K562 (cell line): ENCODE data around the gene TSR3. TPM values are rescaled to one million over a fixed set of nuclear protein-coding genes. Genes with fewer than 3 reads are reported as not detected.

Experiments
- ATAC-seq: fragments of 200-7000 bp; cut with Tn5 transposase; 3 replicates; pipeline ENCODE4 v1.9.1; 2020; ENCODE audit warnings: moderate library complexity
- BruUV-seq: library from RNA; stranded (reverse); fragments of 400-500 nt; replicated peaks from 2 replicates; lab custom pipeline; 2021; lab: Mats Ljungman, UMichigan
- CTCF ChIA-PET: fragments of 300-600 bp; formaldehyde crosslinking; extraction: SDS; loops from one replicate; lab custom pipeline; 2021; ENCODE audit warnings: low intra/inter-chr PET ratio; lab: Yijun Ruan, JAX
- POLR2A ChIA-PET: fragments of 300-600, 350-650 bp; sonication (Branson Sonifier 250); formaldehyde crosslinking; extraction: SDS; loops from one replicate; lab custom pipeline; 2021; ENCODE audit warnings: antibody characterized with exemption, inconsistent platforms; lab: Yijun Ruan, JAX
- DNase-seq, 4 experiments: peaks; one replicate each; pipeline versions ENCODE4 v3.0.0 to v3.0.0-alpha.2; 2011 to 2018; ENCODE audit warnings: low spot score in 3 of 4, mixed read lengths in 3 of 4; ENCODE audit errors: extremely low read depth in 1 of 4
- FAIRE-seq: peaks from 2 replicates; lab custom pipeline; 2011; peaks lifted over from hg19 to GRCh38; lab: Jason Lieb, UNC
- H2AFZ ChIP-seq: 2 replicates; pipeline ENCODE4 v1.6.0; 2011; ENCODE audit warnings: low read depth, low read length, control low read depth, inconsistent platforms
- H3K27ac ChIP-seq: fragments of 200-600 bp; 3 replicates; pipeline ENCODE4 v1.8.0; 2011; ENCODE audit warnings: low read depth, mild to moderate bottlenecking, control low read depth, inconsistent platforms, low read length, moderate library complexity, mixed read lengths; ENCODE audit errors: extremely low read depth
- H3K27me3 ChIP-seq, 2 experiments: fragments of 300-600 bp in 1 of 2; 2 replicates in 1 of 2; 3 replicates in 1 of 2; pipeline versions ENCODE4 v1.6.0 to v1.8.0; 2011; ENCODE audit warnings: inconsistent platforms in 2 of 2, low read length in 2 of 2, mild to moderate bottlenecking in 1 of 2, mixed read lengths in 1 of 2, moderate library complexity in 1 of 2; ENCODE audit not compliant: control insufficient read depth in 2 of 2, insufficient read depth in 2 of 2
- H3K36me3 ChIP-seq: fragments of 300-600 bp; 3 replicates; pipeline ENCODE4 v1.8.0; 2011; ENCODE audit warnings: mild to moderate bottlenecking, low read length, inconsistent platforms; ENCODE audit not compliant: control insufficient read depth, insufficient read depth
- H3K4me1 ChIP-seq, 2 experiments: fragments of 200-600 bp in 1 of 2; replicated peaks in 1 of 2; 2 replicates in 1 of 2; 3 replicates in 1 of 2; pipeline versions ENCODE4 v1.5.1 to v1.8.0; 2011; ENCODE audit warnings: inconsistent platforms in 2 of 2, low read length in 2 of 2, mild to moderate bottlenecking in 1 of 2, mixed read lengths in 1 of 2, moderate library complexity in 1 of 2; ENCODE audit not compliant: control insufficient read depth in 2 of 2, insufficient read depth in 2 of 2
- H3K4me2 ChIP-seq: 2 replicates; pipeline ENCODE4 v1.6.1; 2011; ENCODE audit warnings: low read length, control low read depth, inconsistent platforms, mixed read lengths; ENCODE audit not compliant: insufficient read depth
- H3K4me3 ChIP-seq: fragments of 200-600 bp; sonication (generic), shearing (Covaris generic); 2 replicates; pipeline ENCODE4 v1.5.1; 2016; ENCODE audit warnings: control low read depth, inconsistent platforms
- H3K79me2 ChIP-seq: fragments of 200-600 bp; 3 replicates; pipeline ENCODE4 v1.8.0; 2011; ENCODE audit warnings: low read length, inconsistent platforms; ENCODE audit not compliant: control insufficient read depth, insufficient read depth
- H3K9ac ChIP-seq, 2 experiments: 2 replicates each; pipeline versions ENCODE4 v1.6.0 to v1.6.1; 2011; ENCODE audit warnings: low read depth in 2 of 2, low read length in 2 of 2, control low read depth in 1 of 2, inconsistent platforms in 1 of 2, mild to moderate bottlenecking in 1 of 2, mixed read lengths in 1 of 2; ENCODE audit not compliant: insufficient read depth in 1 of 2
- H3K9me1 ChIP-seq: one replicate; pipeline ENCODE4 v1.6.0; 2011; ENCODE audit warnings: inconsistent platforms, mild to moderate bottlenecking, low read length, moderate library complexity; ENCODE audit not compliant: control insufficient read depth, insufficient read depth
- H3K9me3 ChIP-seq: replicated peaks from 2 replicates; pipeline ENCODE4 v1.5.1; 2011; ENCODE audit warnings: low read depth, low read length, inconsistent platforms; ENCODE audit not compliant: control insufficient read depth, insufficient read depth
- H4K20me1 ChIP-seq: replicated peaks from 2 replicates; pipeline ENCODE4 v1.6.1; 2011; ENCODE audit warnings: low read length, inconsistent platforms, mixed read lengths; ENCODE audit not compliant: control insufficient read depth, insufficient read depth
- BRD4 ChIP-seq: fragments of 200-600 bp; sonication (generic); IDR thresholded peaks from 2 replicates; pipeline ENCODE4 v1.6.1; 2017; ENCODE audit warnings: inconsistent platforms
- CBX1 ChIP-seq: sonication (generic); IDR thresholded peaks from 2 replicates; pipeline ENCODE4 v1.6.1; 2016; ENCODE audit warnings: antibody characterized with exemption, low read depth, mild to moderate bottlenecking
- CREB1 ChIP-seq, 2 experiments: sonication (generic) in 1 of 2; formaldehyde crosslinking in 1 of 2; IDR thresholded peaks; 2 replicates each; pipeline versions ENCODE4 v1.6.1 to v1.8.0; 2012 to 2022; ENCODE audit warnings: inconsistent platforms in 1 of 2, mild to moderate bottlenecking in 1 of 2, missing genetic modification reagents in 1 of 2, moderate library complexity in 1 of 2
- CXXC5 ChIP-seq: fragments of 250-450 bp; sonication (Bioruptor Pico); IDR thresholded peaks from 2 replicates; pipeline ENCODE4 v1.8.0; 2022; ENCODE audit warnings: inconsistent platforms, mild to moderate bottlenecking, moderate library complexity
- EHMT2 ChIP-seq: fragments of 450-650 bp; IDR thresholded peaks from 2 replicates; pipeline ENCODE4 v1.6.1; 2018; ENCODE audit warnings: antibody characterized with exemption
- FOSL1 ChIP-seq: fragments of 200-800 bp; sonication (Bioruptor generic); conservative IDR thresholded peaks from 2 replicates; pipeline ENCODE4 v1.6.1; 2016; ENCODE audit warnings: missing genetic modification characterization, missing compliant biosample characterization
- KLF13 ChIP-seq: fragments of 450-650 bp; IDR thresholded peaks from 2 replicates; pipeline ENCODE4 v1.6.1; 2016; ENCODE audit warnings: missing genetic modification characterization, low read depth, mild to moderate bottlenecking, missing compliant biosample characterization, moderate library complexity, borderline replicate concordance
- L3MBTL2 ChIP-seq: fragments of 450-650 bp; IDR thresholded peaks from 2 replicates; pipeline ENCODE4 v1.6.1; 2016; ENCODE audit warnings: mild to moderate bottlenecking, moderate library complexity
- LCOR ChIP-seq: sonication (generic); formaldehyde crosslinking; IDR thresholded peaks from 2 replicates; pipeline ENCODE4 v1.8.0; 2022; ENCODE audit warnings: mild to moderate bottlenecking, missing genetic modification reagents
- NR4A1 ChIP-seq, 2 experiments: fragments of 250-450 bp in 1 of 2; fragments of 450-650 bp in 1 of 2; sonication (Bioruptor Pico) in 1 of 2; IDR thresholded peaks; 2 replicates each; pipeline versions ENCODE4 v1.4.0 to v1.6.1; 2016 to 2020; ENCODE audit warnings: mild to moderate bottlenecking in 2 of 2, missing compliant biosample characterization in 1 of 2, missing genetic modification characterization in 1 of 2, moderate library complexity in 1 of 2
- SIN3B ChIP-seq: fragments of 450-650 bp; IDR thresholded peaks from 2 replicates; pipeline ENCODE4 v1.6.1; 2017; ENCODE audit warnings: low read depth, mild to moderate bottlenecking, moderate library complexity
- U2AF1 ChIP-seq: fragments of 200-400 bp; formaldehyde crosslinking; optimal IDR thresholded peaks from 2 replicates; pipeline ENCODE3; 2017; ENCODE audit warnings: mild to moderate bottlenecking, low read depth, low read length, moderate library complexity
- U2AF2 ChIP-seq: fragments of 200-400 bp; formaldehyde crosslinking; optimal IDR thresholded peaks from 2 replicates; pipeline ENCODE3; 2017; ENCODE audit warnings: low read depth, mild to moderate bottlenecking, low read length
- ZNF592 ChIP-seq: fragments of 450-650 bp; IDR thresholded peaks from 2 replicates; pipeline ENCODE4 v1.6.1; 2017; ENCODE audit warnings: antibody characterized with exemption, mild to moderate bottlenecking
- WGBS: fragments of 100-300 bp; shearing (Covaris generic); methylation state at CpG from one replicate; pipeline ENCODE4 v1.1.6; 2016; ENCODE audit warnings: low coverage, mixed read lengths; ENCODE audit not compliant: insufficient coverage; ENCODE audit errors: missing lambda C conversion rate; 5-methylcytosine and 5-hydroxymethylcytosine counted together
- in situ Hi-C: fragments of 300-500 bp; cut with MboI; formaldehyde crosslinking; loops from 4 replicates; pipeline ENCODE4 v1.15.0; 2018; ENCODE audit warnings: inconsistent platforms, mixed read lengths
- intact Hi-C: fragments of 100-400 bp; cut with micrococcal nuclease; formaldehyde crosslinking; loops from 2 replicates; pipeline ENCODE4 v1.14.2; 2022
- polyA plus RNA-seq, 8 experiments: library from polyadenylated mRNA; depleted of rRNA in 4 of 8; stranded (reverse) in 5 of 8; unstranded in 3 of 8; fragments of >200 nt; fragmentation: Nextera tagmentation in 2 of 8; fragmentation: Illumina TruSeq in 1 of 8; extraction: Ambion mirVana in 2 of 8; extraction: Trizol in 1 of 8; gene quantifications; 2 replicates each; pipeline versions ENCODE4 v1.2.1 to v1.2.3, GENCODE V29; 2011 to 2014; ENCODE audit warnings: inconsistent platforms in 1 of 8, missing spikeins in 1 of 8
- total RNA-seq, 7 experiments: library from RNA; depleted of rRNA in 6 of 7; stranded (reverse); fragments of >200 nt in 6 of 7; fragmentation: Illumina TruSeq in 2 of 7; extraction: Trizol in 2 of 7; gene quantifications; 2 replicates each; pipeline versions ENCODE4 v1.2.1 to v1.2.3, GENCODE V29; 2011 to 2021; ENCODE audit warnings: low replicate concordance in 1 of 7

Gene TSR3
- total and polyA plus RNA-seq, 9 of the 15 experiments (the other 6 are each of a cell fraction or from before 2014, with no cell fraction given), result 1.5 to 74.8 (median 16.5) TPM

GRCh38 chr16:1379304-1380076, 27.8 kb upstream of the TSR3 start:
- Histone ChIP-seq H3K4me2 (peak overlapping the region; percentile 88), H3K27me3 (no peaks in the 10 kb centered on the region), H3K36me3 (peaks cover 8% of the 10 kb centered on the region; the same call in 2 of the 3 replicates), H3K4me3 (peak overlapping the region; percentile 76), H3K79me2 (peaks cover 33% of the 10 kb centered on the region), H3K27ac (peak overlapping the region; percentile 100), H4K20me1 (peaks cover 8% of the 10 kb centered on the region; the same call in 1 of the 2 replicates), H3K9me3 (no peaks in the 10 kb centered on the region), H3K4me1 (peaks cover 19 to 68% of the 10 kb centered on the region in 2 experiments; a peak in 4 of 5 replicates), H3K9ac (peak overlapping the region; percentile 97 to 100), H2AFZ (peak overlapping the region; percentile 70), H3K9me1 (peaks cover 5% of the 10 kb centered on the region)
- peak; percentile 86 to 94 (median 92) for DNase-seq
- peak; percentile 85 for ATAC-seq
- WGBS, result under 1% methylated on average over 44 of the region's 95 CpGs
- no peak for FAIRE-seq
- ChIA-PET POLR2A (interaction anchor here (0.6 to 4.2 kb wide), 30 partner anchors 10 to 775 kb away, joined by 3 to 73 read pairs (median 5); partner anchors contain the start of genes EME2, FAHD1, HAGH and MRPS34), CTCF (no interaction called here)
- intact Hi-C loops (no loop called here), in situ Hi-C loops (no loop called here)
- BruUV-seq, result no TSS peak
- no peak for TF ChIP-seq EHMT2
- no peak for TF ChIP-seq U2AF2
- TF ChIP-seq CXXC5 (CRISPR knock-in tag), result peak; percentile 89
- peak; percentile 17; the same call in 1 of the 2 replicates for TF ChIP-seq ZNF592
- TF ChIP-seq CBX1, result peak; percentile 26; the same call in 1 of the 2 replicates
- peak; percentile 95 for TF ChIP-seq BRD4
- peak; percentile 92 for TF ChIP-seq FOSL1 (tag)
- 0 out of 2 replicates have a peak, but pooled peaks have one; percentile 22 for TF ChIP-seq SIN3B
- TF ChIP-seq NR4A1 (CRISPR knock-in tag; IDR thresholded peaks at IDR 0.05), result no peak
- 0 out of 2 replicates have a peak, but pooled peaks have one; percentile 37 for TF ChIP-seq NR4A1 (tag; IDR thresholded peaks at IDR 0.05)
- peak; percentile 35; the same call in 1 of the 2 replicates for TF ChIP-seq CREB1 (IDR thresholded peaks at IDR 0.05)
- peak; percentile 66 for TF ChIP-seq CREB1 (CRISPR knock-in tag; IDR thresholded peaks at IDR 0.05)
- TF ChIP-seq U2AF1, result peak; percentile 83
- peak; percentile 96 for TF ChIP-seq L3MBTL2
- TF ChIP-seq LCOR (CRISPR knock-in tag), result peak; percentile 59
- TF ChIP-seq KLF13 (tag), result peak; percentile 78
